Tibial artery (tissue), 4 donors: ENCODE results near the gene PARD3B.

ENCODE experiments used
- DNase-seq, 2 donors: peaks; one replicate each; pipeline ENCODE4 v3.0.0-alpha.2; 2019
- H3K27ac ChIP-seq, 2 donors: fragments of 200-600 bp; sonication (generic) in 1 of 2; 1 replicate in 1 of 2; 2 replicates in 1 of 2; pipeline ENCODE4 v1.5.1; 2018 to 2019; ENCODE audit warnings: mild to moderate bottlenecking in 1 of 2
- H3K27me3 ChIP-seq, 2 donors: fragments of 200-600 bp; sonication (generic) in 1 of 2; one replicate each; pipeline versions ENCODE4 v1.5.1 to v1.6.0; 2016 to 2019
- H3K36me3 ChIP-seq, 3 donors: fragments of 200-600 bp; sonication (generic) in 2 of 3; one replicate each; pipeline ENCODE4 v1.5.1; 2016 to 2019; ENCODE audit warnings: mild to moderate bottlenecking in 2 of 3
- H3K4me1 ChIP-seq, 4 donors: fragments of 200-600 bp; sonication (generic) in 2 of 4; 1 replicate in 3 of 4; 2 replicates in 1 of 4; pipeline ENCODE4 v1.5.1; 2016 to 2019
- H3K4me3 ChIP-seq, 2 donors: fragments of 200-600 bp; sonication (generic) in 1 of 2; 1 replicate in 1 of 2; 2 replicates in 1 of 2; pipeline ENCODE4 v1.5.1; 2018 to 2019; ENCODE audit warnings: mild to moderate bottlenecking in 2 of 2
- H3K9me3 ChIP-seq, 3 donors: fragments of 200-600 bp; sonication (generic) in 1 of 3; one replicate each; pipeline ENCODE4 v1.5.1; 2016 to 2019
- CTCF ChIP-seq, 2 experiments: fragments of 200-600 bp in 1 of 2; fragments of 450-650 bp in 1 of 2; IDR thresholded peaks; one replicate each; pipeline ENCODE4 v1.5.1; 2017 to 2019; ENCODE audit warnings: antibody characterized with exemption in 2 of 2, mild to moderate bottlenecking in 1 of 2, moderate library complexity in 1 of 2
- intact Hi-C: fragments of 100-400 bp; cut with DNase I; formaldehyde crosslinking; loops from one replicate; pipeline ENCODE4 v1.15.0; 2023; ENCODE audit warnings: low total_unique reads

The PARD3B gene

DNA sequence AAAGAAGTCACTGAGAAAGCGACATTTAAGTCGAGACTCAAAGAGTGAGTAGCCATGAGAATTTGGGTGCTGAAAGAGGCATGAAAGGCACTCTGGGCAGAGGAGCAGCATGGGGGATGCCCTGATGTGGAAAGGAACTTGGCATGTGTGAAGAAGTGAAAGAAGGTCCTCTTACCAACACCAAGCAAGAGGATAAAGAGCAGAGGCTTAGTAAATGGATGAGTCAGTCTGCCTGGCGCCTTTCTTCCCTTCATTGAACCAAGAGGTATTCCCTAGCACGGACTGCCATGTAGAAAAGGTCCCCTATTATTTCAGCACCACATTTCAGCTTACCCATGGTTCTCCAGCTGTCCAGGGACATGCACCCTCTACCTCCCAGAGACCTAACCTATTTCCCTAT is 915.9 kb downstream of the PARD3B start:
- no peaks in the 10 kb centered on the region for H3K4me1 ChIP-seq
- no peak overlapping the region for H3K4me3 ChIP-seq
- no peak for TF ChIP-seq CTCF (IDR thresholded peaks at IDR 0.05)
- intact Hi-C loops, result no loop called here
- no peaks in the 10 kb centered on the region for H3K36me3 ChIP-seq
- no peaks in the 10 kb centered on the region for H3K27me3 ChIP-seq
- no peaks in the 10 kb centered on the region for H3K9me3 ChIP-seq
- no peak for DNase-seq
- no peak overlapping the region for H3K27ac ChIP-seq

DNA sequence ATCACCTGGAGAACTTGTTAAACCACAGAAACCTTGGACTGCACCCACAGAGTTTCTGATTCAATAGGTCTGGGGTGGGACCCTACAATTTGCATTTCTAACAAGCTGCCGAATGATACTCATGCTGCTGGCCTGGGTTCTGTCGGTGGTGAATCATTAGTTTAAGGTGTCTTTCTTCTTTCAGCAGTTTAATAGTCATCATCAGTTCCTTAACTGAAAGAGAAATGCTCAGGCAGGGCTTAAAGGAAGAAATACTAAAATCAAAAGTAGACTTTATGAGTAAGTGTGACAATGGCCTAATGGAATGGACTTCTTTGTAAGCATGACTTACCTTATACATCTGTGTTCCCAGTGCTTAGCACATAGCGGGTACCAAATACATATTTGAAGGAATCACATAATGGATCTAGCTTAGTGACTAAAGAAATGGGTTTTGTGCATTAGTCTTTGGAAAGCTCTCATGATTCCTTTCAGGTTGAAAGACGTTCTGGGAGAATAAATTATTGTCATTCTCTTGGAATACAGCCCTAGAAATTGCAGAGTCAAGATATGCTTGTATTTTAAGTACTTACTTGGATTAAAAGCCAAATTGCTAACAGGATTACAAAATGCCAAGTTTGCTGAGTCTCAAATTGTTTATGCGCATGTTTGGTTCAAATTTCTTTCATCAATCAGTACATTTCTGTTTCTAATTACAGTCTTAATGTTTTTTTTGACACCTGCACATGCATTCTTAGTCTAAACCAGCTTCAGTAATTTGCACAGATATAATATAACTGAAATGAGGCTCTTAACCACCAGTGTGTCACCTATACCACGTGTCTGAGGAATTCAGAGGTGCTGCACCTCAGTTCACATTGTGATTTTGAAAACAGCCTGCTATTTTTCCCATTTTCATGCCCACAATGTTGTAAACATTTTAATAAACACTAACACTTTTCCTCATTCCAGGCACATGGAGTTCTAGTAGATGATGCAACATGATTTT is 916.7 kb downstream of the PARD3B start:
- Histone ChIP-seq H3K27me3 (no peaks in the 10 kb centered on the region), H3K4me1 (no peaks in the 10 kb centered on the region), H3K36me3 (no peaks in the 10 kb centered on the region), H3K27ac (no peak overlapping the region), H3K9me3 (no peaks in the 10 kb centered on the region), H3K4me3 (no peak overlapping the region)
- DNase-seq, result no peak
- TF ChIP-seq CTCF (IDR thresholded peaks at IDR 0.05), result no peak
- intact Hi-C loops, result no loop called here

GRCh38 chr2:205462681-205463345 is 917.5 kb downstream of the PARD3B start:
- no peaks in the 10 kb centered on the region for H3K27me3 ChIP-seq
- no peaks in the 10 kb centered on the region for H3K36me3 ChIP-seq
- no peaks in the 10 kb centered on the region for H3K9me3 ChIP-seq
- intact Hi-C loops, result no loop called here
- no peaks in the 10 kb centered on the region for H3K4me1 ChIP-seq
- no peak for DNase-seq
- no peak for TF ChIP-seq CTCF (IDR thresholded peaks at IDR 0.05)
- H3K27ac ChIP-seq, result no peak overlapping the region
- no peak overlapping the region for H3K4me3 ChIP-seq

DNA sequence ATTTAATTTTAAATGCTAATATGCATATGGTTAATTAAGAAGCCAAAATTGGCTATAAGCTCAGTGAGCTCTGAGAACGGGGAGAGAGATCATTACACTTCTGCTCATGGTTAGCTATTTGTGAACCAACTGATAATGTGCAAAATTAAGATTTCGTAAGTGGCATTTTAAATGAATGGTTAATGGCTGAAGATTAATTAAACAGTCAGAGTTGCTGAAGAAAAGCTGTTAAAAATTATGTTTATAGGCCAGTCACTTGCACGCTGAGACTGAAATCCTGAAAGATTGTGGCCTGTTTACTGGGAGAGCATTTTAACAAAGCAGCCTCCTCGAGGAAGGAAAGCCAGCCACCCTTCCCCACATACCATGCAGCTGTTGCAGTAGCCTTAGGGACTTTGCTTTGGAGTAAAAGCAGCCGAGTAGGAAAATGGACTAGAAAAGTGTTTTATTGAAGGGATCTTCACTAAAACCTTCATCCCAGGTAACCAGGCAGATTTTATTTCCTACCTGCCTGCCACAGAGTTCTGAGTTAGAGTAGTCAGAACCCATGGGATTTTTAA is 918.3 kb downstream of the PARD3B start:
- Histone ChIP-seq H3K27me3 (no peaks in the 10 kb centered on the region), H3K36me3 (no peaks in the 10 kb centered on the region), H3K9me3 (no peaks in the 10 kb centered on the region), H3K4me3 (no peak overlapping the region), H3K4me1 (no peaks in the 10 kb centered on the region), H3K27ac (no peak overlapping the region)
- no peak for DNase-seq
- intact Hi-C loops, result no loop called here
- TF ChIP-seq CTCF (IDR thresholded peaks at IDR 0.05), result no peak

- intact Hi-C loops, result no loop called here
- no peak for TF ChIP-seq CTCF (IDR thresholded peaks at IDR 0.05)
- Histone ChIP-seq H3K27ac (no peak overlapping the region), H3K4me3 (no peak overlapping the region), H3K27me3 (no peaks in the 10 kb centered on the region), H3K9me3 (no peaks in the 10 kb centered on the region), H3K36me3 (no peaks in the 10 kb centered on the region), H3K4me1 (no peaks in the 10 kb centered on the region)
- no peak for DNase-seq
These were observed 919.4 kb downstream of the PARD3B start for GRCh38 chr2:205464681-205465080.
